ENCODE measurements around the gene ZNF407. TPM values are rescaled to one million over a fixed set of nuclear protein-coding genes. Genes with fewer than 3 reads are reported as not detected.

The ZNF407 gene
- total and polyA plus RNA-seq, 2 experiments from 2014 or later, result 2.1 to 10.4 TPM

GRCh38 chr18:74868461-74868860 is 270.8 kb downstream of the ZNF407 start:
- DNase-seq (ENCODE audit: low spot score) (peak; percentile 34), ATAC-seq (peak; percentile 76)
- Histone ChIP-seq H4K20me1 (replicated peaks; ENCODE audit: insufficient read depth) (no peaks in the 10 kb centered on the region), H3K27me3 (ENCODE audit: insufficient read depth) (no peaks in the 10 kb centered on the region), H3F3A (replicated peaks; ENCODE audit: low read depth) (no peaks in the 10 kb centered on the region), H2AFZ (no peak overlapping the region), H3K4me3 (no peak overlapping the region), H3K4me2 (no peak overlapping the region), H3K27ac (ENCODE audit: low read depth) (no peak overlapping the region), H3K36me3 (ENCODE audit: insufficient read depth) (no peaks in the 10 kb centered on the region), H3K4me1 (ENCODE audit: insufficient read depth) (peaks cover 8% of the 10 kb centered on the region), H3K79me2 (replicated peaks; ENCODE audit: insufficient read depth) (no peaks in the 10 kb centered on the region), H3K9me2 (ENCODE audit: insufficient read depth) (no peaks in the 10 kb centered on the region)
- H3K4me3 Mint-ChIP-seq, result no peak overlapping the region
- TF ChIP-seq, protein P1, sequence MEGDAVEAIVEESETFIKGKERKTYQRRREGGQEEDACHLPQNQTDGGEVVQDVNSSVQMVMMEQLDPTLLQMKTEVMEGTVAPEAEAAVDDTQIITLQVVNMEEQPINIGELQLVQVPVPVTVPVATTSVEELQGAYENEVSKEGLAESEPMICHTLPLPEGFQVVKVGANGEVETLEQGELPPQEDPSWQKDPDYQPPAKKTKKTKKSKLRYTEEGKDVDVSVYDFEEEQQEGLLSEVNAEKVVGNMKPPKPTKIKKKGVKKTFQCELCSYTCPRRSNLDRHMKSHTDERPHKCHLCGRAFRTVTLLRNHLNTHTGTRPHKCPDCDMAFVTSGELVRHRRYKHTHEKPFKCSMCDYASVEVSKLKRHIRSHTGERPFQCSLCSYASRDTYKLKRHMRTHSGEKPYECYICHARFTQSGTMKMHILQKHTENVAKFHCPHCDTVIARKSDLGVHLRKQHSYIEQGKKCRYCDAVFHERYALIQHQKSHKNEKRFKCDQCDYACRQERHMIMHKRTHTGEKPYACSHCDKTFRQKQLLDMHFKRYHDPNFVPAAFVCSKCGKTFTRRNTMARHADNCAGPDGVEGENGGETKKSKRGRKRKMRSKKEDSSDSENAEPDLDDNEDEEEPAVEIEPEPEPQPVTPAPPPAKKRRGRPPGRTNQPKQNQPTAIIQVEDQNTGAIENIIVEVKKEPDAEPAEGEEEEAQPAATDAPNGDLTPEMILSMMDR (conservative IDR thresholded peaks at IDR 0.05; ENCODE audit: low read depth in 2 of 2), result no peak
- no peak for TF ChIP-seq POLR2AphosphoS5 (IDR thresholded peaks at IDR 0.05; ENCODE audit: low read depth)
- no peak for TF ChIP-seq STAT1 (IDR thresholded peaks at IDR 0.05; ENCODE audit: unreplicated experiment)
- TF ChIP-seq ZNF114 (CRISPR knock-in tag; IDR thresholded peaks at IDR 0.05), result no peak
- TF ChIP-seq CREB1 (CRISPR knock-in tag; IDR thresholded peaks at IDR 0.05; ENCODE audit: low read depth), result no peak
- no peak for TF ChIP-seq ZNF331 (CRISPR knock-in tag; IDR thresholded peaks at IDR 0.05; ENCODE audit: low read depth)
- TF ChIP-seq NANOG (IDR thresholded peaks at IDR 0.05; ENCODE audit: borderline replicate concordance), result no peak
- no peak for TF ChIP-seq EZH2phosphoT487 (IDR thresholded peaks at IDR 0.05; ENCODE audit: unreplicated experiment)
- no peak for TF ChIP-seq ZNF462 (CRISPR knock-in tag; IDR thresholded peaks at IDR 0.05)
- TF ChIP-seq JUNB (IDR thresholded peaks at IDR 0.05; ENCODE audit: unreplicated experiment), result no peak
- TF ChIP-seq, protein P2, sequence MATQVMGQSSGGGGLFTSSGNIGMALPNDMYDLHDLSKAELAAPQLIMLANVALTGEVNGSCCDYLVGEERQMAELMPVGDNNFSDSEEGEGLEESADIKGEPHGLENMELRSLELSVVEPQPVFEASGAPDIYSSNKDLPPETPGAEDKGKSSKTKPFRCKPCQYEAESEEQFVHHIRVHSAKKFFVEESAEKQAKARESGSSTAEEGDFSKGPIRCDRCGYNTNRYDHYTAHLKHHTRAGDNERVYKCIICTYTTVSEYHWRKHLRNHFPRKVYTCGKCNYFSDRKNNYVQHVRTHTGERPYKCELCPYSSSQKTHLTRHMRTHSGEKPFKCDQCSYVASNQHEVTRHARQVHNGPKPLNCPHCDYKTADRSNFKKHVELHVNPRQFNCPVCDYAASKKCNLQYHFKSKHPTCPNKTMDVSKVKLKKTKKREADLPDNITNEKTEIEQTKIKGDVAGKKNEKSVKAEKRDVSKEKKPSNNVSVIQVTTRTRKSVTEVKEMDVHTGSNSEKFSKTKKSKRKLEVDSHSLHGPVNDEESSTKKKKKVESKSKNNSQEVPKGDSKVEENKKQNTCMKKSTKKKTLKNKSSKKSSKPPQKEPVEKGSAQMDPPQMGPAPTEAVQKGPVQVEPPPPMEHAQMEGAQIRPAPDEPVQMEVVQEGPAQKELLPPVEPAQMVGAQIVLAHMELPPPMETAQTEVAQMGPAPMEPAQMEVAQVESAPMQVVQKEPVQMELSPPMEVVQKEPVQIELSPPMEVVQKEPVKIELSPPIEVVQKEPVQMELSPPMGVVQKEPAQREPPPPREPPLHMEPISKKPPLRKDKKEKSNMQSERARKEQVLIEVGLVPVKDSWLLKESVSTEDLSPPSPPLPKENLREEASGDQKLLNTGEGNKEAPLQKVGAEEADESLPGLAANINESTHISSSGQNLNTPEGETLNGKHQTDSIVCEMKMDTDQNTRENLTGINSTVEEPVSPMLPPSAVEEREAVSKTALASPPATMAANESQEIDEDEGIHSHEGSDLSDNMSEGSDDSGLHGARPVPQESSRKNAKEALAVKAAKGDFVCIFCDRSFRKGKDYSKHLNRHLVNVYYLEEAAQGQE (IDR thresholded peaks at IDR 0.05; ENCODE audit: unreplicated experiment), result no peak
- TF ChIP-seq ETS1 (IDR thresholded peaks at IDR 0.05), result no peak
- no peak for TF ChIP-seq EZH2 (IDR thresholded peaks at IDR 0.05; ENCODE audit: low read depth, unreplicated experiment)
- H3K27me3 Mint-ChIP-seq (ENCODE audit: insufficient read depth, low read depth, poor library complexity), result peaks cover 2% of the 10 kb centered on the region
- peaks cover 16% of the 10 kb centered on the region for H3K4me1 Mint-ChIP-seq
- no peaks in the 10 kb centered on the region for H3K9me3 Mint-ChIP-seq
- H3K36me3 Mint-ChIP-seq (ENCODE audit: low read depth), result no peaks in the 10 kb centered on the region
- H3K27ac Mint-ChIP-seq, result peak overlapping the region; percentile 26; the same call in 1 of the 2 replicates
